Measurements from ENCODE around the gene MICU1.

GRCh38 chr10:72508033-72508432, 117.8 kb downstream of the MICU1 start:
- TF ChIP-seq CTCF (IDR thresholded peaks at IDR 0.05): no peak
- TF ChIP-seq POLR2AphosphoS5 (IDR thresholded peaks at IDR 0.05): no peak
- TF ChIP-seq POLR2A (IDR thresholded peaks at IDR 0.05): no peak
- TF ChIP-seq EP300 (IDR thresholded peaks at IDR 0.05): no peak
